HCT116 (cell line): ENCODE results near the gene LMBRD2. TPM values are rescaled to one million over a fixed set of nuclear protein-coding genes. Genes with fewer than 3 reads are reported as not detected.

Experiments
- ATAC-seq: fragments of 200-7000 bp; cut with Tn5 transposase; 2 replicates; pipeline ENCODE4 v1.9.1; 2020; ENCODE audit warnings: mild to moderate bottlenecking, moderate library complexity
- BruUV-seq: library from RNA; stranded (reverse); fragments of 400-500 nt; replicated peaks from 2 replicates; lab custom pipeline; 2021; lab: Mats Ljungman, UMichigan
- CTCF ChIA-PET: fragments of 300-600 bp; sonication (Branson Sonifier 250); formaldehyde crosslinking; loops from one replicate; lab custom pipeline; 2021; ENCODE audit warnings: antibody characterized with exemption; lab: Charles Lee
- POLR2A ChIA-PET: fragments of 300-600, 350-600 bp; sonication (Branson Sonifier 250); formaldehyde crosslinking; loops from one replicate; lab custom pipeline; 2021; ENCODE audit warnings: antibody characterized with exemption; lab: Charles Lee
- RAD21 ChIA-PET, 2 experiments: fragments of 300-600 bp; sonication (Branson Sonifier 250); formaldehyde crosslinking; loops; one replicate each; lab custom pipeline; 2023; ENCODE audit warnings: low total read pairs in 2 of 2; ENCODE audit not compliant: uncharacterized antibody in 2 of 2, unreplicated experiment in 2 of 2, low non-redundant PET in 1 of 2; lab: Charles Lee
- DNase-seq: peaks from one replicate; pipeline ENCODE4 v3.0.0-alpha.2; 2010; ENCODE audit warnings: low read depth, low spot score
- H2AFZ ChIP-seq: fragments of 200-600 bp; shearing (Covaris generic), sonication (generic); 2 replicates; pipeline ENCODE4 v1.6.1; 2017; ENCODE audit warnings: low read depth, mixed run types, mixed read lengths, antibody characterized with exemption, low read length; ENCODE audit not compliant: poor library complexity, severe bottlenecking
- H3K27ac ChIP-seq: 2 replicates; pipeline ENCODE4 v1.5.1; 2012; ENCODE audit warnings: low read depth, low read length
- H3K27me3 ChIP-seq: fragments of 200-600 bp; sonication (generic); 2 replicates; pipeline ENCODE4 v1.6.1; 2016; ENCODE audit warnings: mixed run types, low read length, mixed read lengths; ENCODE audit not compliant: insufficient read depth
- H3K36me3 ChIP-seq, 2 experiments: fragments of 200-500 bp in 1 of 2; fragments of 200-600 bp in 1 of 2; sonication (Bioruptor generic) in 1 of 2; sonication (generic) in 1 of 2; 2 replicates each; pipeline versions ENCODE4 v1.5.1 to v1.6.1; 2014 to 2016; ENCODE audit warnings: low read length in 2 of 2, inconsistent platforms in 1 of 2, mixed read lengths in 1 of 2, mixed run types in 1 of 2; ENCODE audit not compliant: insufficient read depth in 2 of 2, control insufficient read depth in 1 of 2
- H3K4me1 ChIP-seq, 2 experiments: fragments of 200-600 bp in 1 of 2; sonication (generic) in 1 of 2; 2 replicates each; pipeline versions ENCODE4 v1.5.1 to v1.6.1; 2012 to 2017; ENCODE audit warnings: low read length in 2 of 2, inconsistent platforms in 1 of 2, mild to moderate bottlenecking in 1 of 2, mixed read lengths in 1 of 2, mixed run types in 1 of 2, moderate library complexity in 1 of 2; ENCODE audit not compliant: insufficient read depth in 2 of 2, control insufficient read depth in 1 of 2
- H3K4me2 ChIP-seq: fragments of 200-600 bp; sonication (generic); 2 replicates; pipeline ENCODE4 v1.6.1; 2017; ENCODE audit warnings: mixed run types, low read length, mixed read lengths
- H3K4me3 ChIP-seq, 2 experiments: fragments of 200-600 bp in 1 of 2; sonication (generic) in 1 of 2; replicated peaks in 1 of 2; 2 replicates each; pipeline ENCODE4 v1.5.1; 2011 to 2016; ENCODE audit warnings: low read length in 2 of 2, control low read depth in 1 of 2, low read depth in 1 of 2, mild to moderate bottlenecking in 1 of 2, mixed read lengths in 1 of 2, mixed run types in 1 of 2
- H3K79me2 ChIP-seq: fragments of 200-600 bp; sonication (generic); 2 replicates; pipeline ENCODE4 v1.6.1; 2017; ENCODE audit warnings: mild to moderate bottlenecking, mixed run types, low read length, moderate library complexity, mixed read lengths; ENCODE audit not compliant: insufficient read depth
- H3K9ac ChIP-seq: fragments of 200-600 bp; sonication (generic); 2 replicates; pipeline ENCODE4 v1.6.1; 2016; ENCODE audit warnings: low read length, mixed read lengths
- H3K9me2 ChIP-seq: fragments of 200-600 bp; sonication (generic), shearing (Covaris generic); 2 replicates; pipeline ENCODE4 v1.6.1; 2017; ENCODE audit warnings: mixed run types, mild to moderate bottlenecking, moderate library complexity; ENCODE audit not compliant: insufficient read depth
- H3K9me3 ChIP-seq, 2 experiments: fragments of 200-500 bp in 1 of 2; fragments of 200-600 bp in 1 of 2; sonication (Bioruptor generic) in 1 of 2; sonication (generic) in 1 of 2; 2 replicates each; pipeline ENCODE4 v1.6.1; 2014 to 2017; ENCODE audit warnings: low read length in 2 of 2, mixed read lengths in 2 of 2, inconsistent platforms in 1 of 2, low read depth in 1 of 2, mild to moderate bottlenecking in 1 of 2, mixed run types in 1 of 2, moderate library complexity in 1 of 2; ENCODE audit not compliant: control insufficient read depth in 1 of 2, insufficient read depth in 1 of 2
- H4K20me1 ChIP-seq: fragments of 200-600 bp; sonication (generic), shearing (Covaris generic); 2 replicates; pipeline ENCODE4 v1.6.1; 2017; ENCODE audit warnings: mixed run types, mild to moderate bottlenecking, moderate library complexity; ENCODE audit not compliant: insufficient read depth
- ATF3 ChIP-seq: IDR thresholded peaks from 2 replicates; pipeline ENCODE4 v1.6.1; 2012
- CBX3 ChIP-seq: IDR thresholded peaks from 2 replicates; pipeline ENCODE4 v1.6.1; 2012; ENCODE audit warnings: low read depth
- CEBPB ChIP-seq: IDR thresholded peaks from 2 replicates; pipeline ENCODE4 v1.6.1; 2012; ENCODE audit warnings: low read depth
- CTCF ChIP-seq, 3 experiments: fragments of 200-600 bp in 1 of 3; sonication (generic) in 1 of 3; IDR thresholded peaks in 2 of 3; conservative IDR thresholded peaks in 1 of 3; 2 replicates each; pipeline ENCODE4 v1.5.1; 2012 to 2017; ENCODE audit warnings: low read depth in 2 of 3, low read length in 2 of 3, antibody characterized with exemption in 1 of 3, borderline replicate concordance in 1 of 3, control low read depth in 1 of 3, mild to moderate bottlenecking in 1 of 3, mixed read lengths in 1 of 3, mixed run types in 1 of 3, moderate library complexity in 1 of 3; ENCODE audit not compliant: insufficient read depth in 1 of 3
- EGR1 ChIP-seq: IDR thresholded peaks from 2 replicates; pipeline ENCODE4 v1.6.1; 2012; ENCODE audit warnings: low read depth
- ELF1 ChIP-seq: IDR thresholded peaks from 2 replicates; pipeline ENCODE4 v1.6.1; 2012; ENCODE audit warnings: low read depth, borderline replicate concordance
- EZH2 ChIP-seq: fragments of 200-600 bp; sonication (generic); IDR thresholded peaks from 2 replicates; pipeline ENCODE4 v1.6.1; 2017; ENCODE audit warnings: antibody characterized with exemption, mixed run types
- FOSL1 ChIP-seq: IDR thresholded peaks from 2 replicates; pipeline ENCODE4 v1.6.1; 2012; ENCODE audit warnings: low read depth
- JUND ChIP-seq: IDR thresholded peaks from 2 replicates; pipeline ENCODE4 v1.6.1; 2012
- POLR2A ChIP-seq: IDR thresholded peaks from 2 replicates; pipeline ENCODE4 v1.7.0; 2011; ENCODE audit warnings: borderline replicate concordance; ENCODE audit not compliant: insufficient read depth, insufficient read length; ENCODE audit errors: extremely low read depth
- POLR2AphosphoS5 ChIP-seq: IDR thresholded peaks from 2 replicates; pipeline ENCODE4 v1.6.1; 2011; ENCODE audit warnings: mild to moderate bottlenecking, low read depth, low read length, moderate library complexity
- SP1 ChIP-seq: IDR thresholded peaks from 2 replicates; pipeline ENCODE4 v1.6.1; 2012; ENCODE audit warnings: low read depth
- SRF ChIP-seq: IDR thresholded peaks from 2 replicates; pipeline ENCODE4 v1.6.1; 2012; ENCODE audit warnings: low read depth
- ZBTB33 ChIP-seq: IDR thresholded peaks from 2 replicates; pipeline ENCODE4 v1.6.1; 2011; ENCODE audit warnings: mild to moderate bottlenecking, low read length, moderate library complexity; ENCODE audit not compliant: insufficient replicate concordance; ENCODE audit errors: extremely low read depth
- ZFX ChIP-seq: fragments of 450-650 bp; IDR thresholded peaks from 2 replicates; pipeline ENCODE4 v1.6.1; 2017
- ZNF274 ChIP-seq: fragments of 200-500 bp; sonication (Bioruptor generic); IDR thresholded peaks from 2 replicates; pipeline ENCODE4 v1.6.1; 2014; ENCODE audit warnings: mild to moderate bottlenecking, low read depth, low read length, inconsistent platforms
- intact Hi-C: fragments of 100-400 bp; cut with micrococcal nuclease; formaldehyde crosslinking; loops from 2 replicates; pipeline ENCODE4 v1.10.0; 2022
- total RNA-seq: library from RNA; stranded (reverse); gene quantifications from one replicate; pipeline ENCODE4 v1.2.1, GENCODE V29; 2021; ENCODE audit not compliant: unreplicated experiment

Gene LMBRD2
- total RNA-seq, 1 experiment from 2014 or later, result 1.1 TPM

DNA sequence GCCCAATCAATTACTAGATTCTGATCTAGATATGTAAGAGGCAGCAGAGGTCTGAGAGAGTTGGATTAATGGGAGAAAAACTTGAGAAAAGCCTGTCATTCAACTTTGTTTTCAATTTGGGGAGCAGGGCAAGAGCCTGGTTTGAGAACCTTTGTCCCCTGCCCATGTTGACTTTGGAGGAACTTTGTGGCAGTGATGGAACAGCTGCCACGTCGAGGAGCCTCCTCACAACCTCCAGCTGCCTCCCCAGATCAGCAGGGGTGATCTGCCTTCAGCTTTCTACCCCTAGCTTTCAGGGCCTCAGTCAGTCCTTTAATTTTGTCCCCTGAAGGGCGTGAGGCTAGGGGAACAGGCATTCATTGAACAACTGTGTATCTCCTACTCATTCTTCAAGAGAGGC, 8.9 kb upstream of the LMBRD2 start:
- H3K79me2 ChIP-seq, result peaks cover 93% of the 10 kb centered on the region
- ChIA-PET CTCF (no interaction called here), RAD21 (no interaction called here), POLR2A (no interaction called here)
- H3K9me3 ChIP-seq, result no peaks in the 10 kb centered on the region
- TF ChIP-seq CBX3 (no peak), ZBTB33 (no peak), FOSL1 (no peak)
- H3K36me3 ChIP-seq, result peaks cover 40 to 51% of the 10 kb centered on the region in 2 experiments
- no peak overlapping the region for H3K9ac ChIP-seq
- intact Hi-C loops, result no loop called here
- no peaks in the 10 kb centered on the region for H3K4me1 ChIP-seq
- no peak for ATAC-seq
- H2AFZ ChIP-seq, result no peak overlapping the region
- no peaks in the 10 kb centered on the region for H3K9me2 ChIP-seq
- H4K20me1 ChIP-seq, result no peaks in the 10 kb centered on the region; the same call in none of the 2 replicates
- no peak for DNase-seq
- H3K4me2 ChIP-seq, result no peak overlapping the region
- H3K27me3 ChIP-seq, result no peaks in the 10 kb centered on the region
- H3K4me3 ChIP-seq, result no peak overlapping the region
- no TSS peak for BruUV-seq
- no peak overlapping the region for H3K27ac ChIP-seq

- Histone ChIP-seq H3K4me2 (no peak overlapping the region), H3K4me3 (no peak overlapping the region), H3K9me2 (no peaks in the 10 kb centered on the region), H3K27me3 (no peaks in the 10 kb centered on the region), H3K27ac (no peak overlapping the region), H3K9ac (no peak overlapping the region), H3K9me3 (no peaks in the 10 kb centered on the region), H3K4me1 (no peaks in the 10 kb centered on the region), H3K79me2 (peaks cover 96% of the 10 kb centered on the region), H3K36me3 (peaks cover 51 to 55% of the 10 kb centered on the region in 2 experiments), H2AFZ (no peak overlapping the region), H4K20me1 (no peaks in the 10 kb centered on the region; the same call in none of the 2 replicates)
- ChIA-PET POLR2A (no interaction called here), RAD21 (no interaction called here), CTCF (no interaction called here)
- intact Hi-C loops, result no loop called here
- BruUV-seq, result no TSS peak
- no peak for ATAC-seq
- no peak for DNase-seq
- TF ChIP-seq EZH2 (no peak), CBX3 (no peak), CTCF (IDR thresholded peaks at IDR 0.05 in 2 of 3, conservative IDR thresholded peaks at IDR 0.05 in 1 of 3; ENCODE audit: borderline replicate concordance in 1 of 3, insufficient read depth in 1 of 3, low read depth in 2 of 3, low read length in 2 of 3) (no peak), FOSL1 (no peak), ZNF274 (no peak), CEBPB (no peak), ZBTB33 (no peak), SP1 (no peak), EGR1 (no peak), ELF1 (no peak), POLR2A (no peak), POLR2AphosphoS5 (no peak), ATF3 (no peak), SRF (no peak), JUND (no peak), ZFX (no peak)
Measured at GRCh38 chr5:36158144-36158543, 6.5 kb upstream of the LMBRD2 start.
